H1 (cell line): ENCODE data around the gene RHCG. TPM values are rescaled to one million over a fixed set of nuclear protein-coding genes. Genes with fewer than 3 reads are reported as not detected.

ENCODE experiments used
- BRCA1 ChIP-seq: IDR thresholded peaks from 2 replicates; pipeline ENCODE4 v1.6.1; 2012; ENCODE audit warnings: low read depth, low read length, improper control_type of control experiment
- CHD2 ChIP-seq: IDR thresholded peaks from 2 replicates; pipeline ENCODE4 v1.6.1; 2012; ENCODE audit warnings: low read length, improper control_type of control experiment
- HDAC6 ChIP-seq: IDR thresholded peaks from one replicate; pipeline ENCODE4 v1.7.1; 2012; ENCODE audit warnings: low read depth, mild to moderate bottlenecking, inconsistent platforms, low read length, moderate library complexity
- JUN ChIP-seq: IDR thresholded peaks from 2 replicates; pipeline ENCODE4 v1.6.1; 2011; ENCODE audit warnings: low read depth, mild to moderate bottlenecking, improper control_type of control experiment, low read length
- KDM1A ChIP-seq: fragments of 200-600, 300-600 bp; sonication (generic); IDR thresholded peaks from 2 replicates; pipeline ENCODE4 v1.7.1; 2016; ENCODE audit warnings: mild to moderate bottlenecking, low read length, borderline replicate concordance
- KDM5A ChIP-seq: fragments of 200-600 bp; IDR thresholded peaks from 2 replicates; pipeline ENCODE4 v1.7.1; 2012; ENCODE audit warnings: mild to moderate bottlenecking, low read length, inconsistent platforms, mixed read lengths
- PHF8 ChIP-seq: fragments of 200-600 bp; sonication (generic); conservative IDR thresholded peaks from 2 replicates; pipeline ENCODE4 v1.7.1; 2012; ENCODE audit warnings: low read depth, mild to moderate bottlenecking, inconsistent platforms, low read length, moderate library complexity
- SRF ChIP-seq: IDR thresholded peaks from 2 replicates; pipeline ENCODE4 v1.6.1; 2011; ENCODE audit warnings: mild to moderate bottlenecking, low read depth, low read length, moderate library complexity
- polyA plus RNA-seq, 7 experiments: library from polyadenylated mRNA; depleted of rRNA in 3 of 7; stranded (reverse) in 5 of 7; unstranded in 2 of 7; fragments of >200 nt in 5 of 7; fragments of 200-250 nt in 2 of 7; gene quantifications; 1 replicate in 5 of 7; 2 replicates in 1 of 7; 4 replicates in 1 of 7; pipeline versions ENCODE4 v1.2.1 to v1.2.3, GENCODE V29; 2011 to 2013; ENCODE audit warnings: missing spikeins in 2 of 7, mixed read lengths in 2 of 7
- total RNA-seq: library from RNA; stranded (reverse); fragmentation: NEBNext Ultra II Directional; extraction: Animal tissue kit (Norgen Biotek cat#: 25700); gene quantifications from 2 replicates; pipeline ENCODE4 v1.2.1, GENCODE V29; 2021
- TF ChIP-seq, protein P1 (sequence below): IDR thresholded peaks from 2 replicates; pipeline ENCODE4 v1.6.1; 2011; ENCODE audit warnings: low read depth, mild to moderate bottlenecking, low read length; ENCODE audit not compliant: insufficient read depth

The RHCG gene
- total and polyA plus RNA-seq, 2 of the 8 experiments (the other 6 are each of a cell fraction or from before 2014, with no cell fraction given): 0.68 TPM; not detected in 1

- TF ChIP-seq JUN (no peak), KDM1A (no peak), BRCA1 (no peak), PHF8 (no peak), SRF (no peak), KDM5A (no peak), HDAC6 (no peak), CHD2 (no peak)
- TF ChIP-seq, protein P1, sequence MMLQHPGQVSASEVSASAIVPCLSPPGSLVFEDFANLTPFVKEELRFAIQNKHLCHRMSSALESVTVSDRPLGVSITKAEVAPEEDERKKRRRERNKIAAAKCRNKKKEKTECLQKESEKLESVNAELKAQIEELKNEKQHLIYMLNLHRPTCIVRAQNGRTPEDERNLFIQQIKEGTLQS: no peak
These were observed 62.7 kb downstream of the RHCG start (continued) for GRCh38 chr15:89433686-89434085.
